SK-N-SH (cell line): ENCODE data around the gene SEMA4D. TPM values are rescaled to one million over a fixed set of nuclear protein-coding genes. Genes with fewer than 3 reads are reported as not detected.

Source experiments
- CTCF ChIA-PET: fragments of 300-600, 350-600 bp; formaldehyde crosslinking; extraction: SDS; loops from one replicate; lab custom pipeline; 2021; lab: Yijun Ruan, JAX
- POLR2A ChIA-PET: fragments of 350-600 bp; sonication (Branson Sonifier 250); formaldehyde crosslinking; extraction: SDS; loops from one replicate; lab custom pipeline; 2020; ENCODE audit warnings: antibody characterized with exemption, inconsistent platforms; lab: Yijun Ruan, JAX
- DNase-seq: peaks from one replicate; pipeline ENCODE4 v3.0.0; 2012
- H2AFZ ChIP-seq: fragments of 200-600 bp; sonication (generic); 2 replicates; pipeline ENCODE4 v1.8.1; 2016; ENCODE audit warnings: antibody characterized with exemption, mild to moderate bottlenecking, low read depth
- H3F3A ChIP-seq: fragments of 200-600 bp; sonication (generic); replicated peaks from 2 replicates; pipeline ENCODE3; 2016; ENCODE audit warnings: antibody characterized with exemption, mild to moderate bottlenecking; ENCODE audit not compliant: insufficient read depth
- H3K27ac ChIP-seq, 2 experiments: fragments of 200-500 bp in 1 of 2; fragments of 200-600 bp in 1 of 2; sonication (Bioruptor generic) in 1 of 2; sonication (generic), shearing (Covaris generic) in 1 of 2; 2 replicates each; pipeline versions ENCODE4 v1.5.1 to v1.6.1; 2014 to 2016; ENCODE audit warnings: low read depth in 2 of 2, inconsistent platforms in 1 of 2, low read length in 1 of 2, mild to moderate bottlenecking in 1 of 2, mixed read lengths in 1 of 2
- H3K27me3 ChIP-seq: fragments of 200-600 bp; sonication (generic), shearing (Covaris generic); 2 replicates; pipeline ENCODE4 v1.6.1; 2016; ENCODE audit warnings: mixed run types; ENCODE audit not compliant: insufficient read depth
- H3K36me3 ChIP-seq, 2 experiments: fragments of 200-500 bp in 1 of 2; fragments of 200-600 bp in 1 of 2; sonication (Bioruptor generic) in 1 of 2; sonication (generic) in 1 of 2; replicated peaks in 1 of 2; 2 replicates each; pipeline versions ENCODE3 to v1.5.1; 2014 to 2016; ENCODE audit warnings: low read length in 1 of 2, mild to moderate bottlenecking in 1 of 2; ENCODE audit not compliant: insufficient read depth in 2 of 2, control insufficient read depth in 1 of 2
- H3K4me1 ChIP-seq, 2 experiments: fragments of 200-500 bp in 1 of 2; fragments of 200-600 bp in 1 of 2; sonication (Bioruptor generic) in 1 of 2; sonication (generic), shearing (Covaris generic) in 1 of 2; 2 replicates each; pipeline versions ENCODE4 v1.5.1 to v1.6.1; 2014 to 2016; ENCODE audit warnings: low read depth in 1 of 2, low read length in 1 of 2, mixed run types in 1 of 2; ENCODE audit not compliant: insufficient read depth in 2 of 2, control insufficient read depth in 1 of 2
- H3K4me2 ChIP-seq: fragments of 200-600 bp; sonication (generic), shearing (Covaris generic); 2 replicates; pipeline ENCODE4 v1.6.1; 2017; ENCODE audit warnings: mixed run types
- H3K4me3 ChIP-seq, 2 experiments: fragments of 200-500 bp in 1 of 2; fragments of 200-600 bp in 1 of 2; sonication (Bioruptor generic) in 1 of 2; sonication (generic), shearing (Covaris generic) in 1 of 2; 2 replicates each; pipeline versions ENCODE4 v1.5.1 to v1.8.1; 2014 to 2016; ENCODE audit warnings: low read depth in 2 of 2, inconsistent platforms in 1 of 2, low read length in 1 of 2, mild to moderate bottlenecking in 1 of 2, mixed read lengths in 1 of 2, moderate library complexity in 1 of 2
- H3K79me2 ChIP-seq: fragments of 200-600 bp; sonication (generic); 2 replicates; pipeline ENCODE4 v1.8.1; 2017; ENCODE audit warnings: mild to moderate bottlenecking; ENCODE audit not compliant: insufficient read depth
- H3K9ac ChIP-seq: fragments of 200-600 bp; sonication (generic); 2 replicates; pipeline ENCODE4 v1.6.1; 2017; ENCODE audit warnings: mixed run types
- H3K9me2 ChIP-seq: fragments of 200-600 bp; sonication (generic); 2 replicates; pipeline ENCODE4 v1.6.1; 2017; ENCODE audit warnings: mixed run types
- H3K9me3 ChIP-seq: fragments of 200-600 bp; sonication (generic); 2 replicates; pipeline ENCODE4 v1.6.1; 2017; ENCODE audit warnings: mixed run types, mild to moderate bottlenecking, moderate library complexity
- H4K20me1 ChIP-seq: fragments of 200-600 bp; sonication (generic); 2 replicates; pipeline ENCODE4 v1.6.1; 2017; ENCODE audit warnings: mild to moderate bottlenecking, mixed run types; ENCODE audit not compliant: insufficient read depth
- CHD2 ChIP-seq: fragments of 150-350 bp; IDR thresholded peaks from 2 replicates; pipeline ENCODE4 v1.6.1; 2018; ENCODE audit warnings: low read length; ENCODE audit not compliant: partially characterized antibody
- EP300 ChIP-seq, 2 experiments: IDR thresholded peaks; 2 replicates each; pipeline versions ENCODE4 v1.4.0 to v1.6.1; 2012; ENCODE audit warnings: borderline replicate concordance in 1 of 2, low read depth in 1 of 2, low read length in 1 of 2
- EZH2phosphoT487 ChIP-seq: fragments of 200-600 bp; sonication (generic); IDR thresholded peaks from 2 replicates; pipeline ENCODE4 v1.6.1; 2017; ENCODE audit warnings: low read depth, mixed run types, mild to moderate bottlenecking, antibody characterized with exemption, moderate library complexity, borderline replicate concordance
- FOSL2 ChIP-seq: IDR thresholded peaks from 2 replicates; pipeline ENCODE4 v1.4.0; 2012; ENCODE audit warnings: low read depth, mild to moderate bottlenecking, moderate library complexity, borderline replicate concordance
- FOXJ3 ChIP-seq: sonication (generic); formaldehyde crosslinking; IDR thresholded peaks from 2 replicates; pipeline ENCODE4 v1.5.1; 2020; ENCODE audit warnings: mild to moderate bottlenecking, missing genetic modification reagents
- JUND ChIP-seq: IDR thresholded peaks from 2 replicates; pipeline ENCODE4 v1.4.0; 2012
- MEF2A ChIP-seq: IDR thresholded peaks from 2 replicates; pipeline ENCODE4 v1.4.0; 2012; ENCODE audit warnings: low read depth, borderline replicate concordance
- POLR2AphosphoS5 ChIP-seq: IDR thresholded peaks from 2 replicates; pipeline ENCODE4 v1.6.1; 2012; ENCODE audit warnings: low read depth, low read length
- RAD21 ChIP-seq: IDR thresholded peaks from 2 replicates; pipeline ENCODE4 v1.6.1; 2012; ENCODE audit warnings: mild to moderate bottlenecking, low read length
- RCOR1 ChIP-seq: fragments of 150-350 bp; IDR thresholded peaks from 2 replicates; pipeline ENCODE4 v1.6.1; 2017; ENCODE audit warnings: antibody characterized with exemption, low read length
- RFX5 ChIP-seq: IDR thresholded peaks from 2 replicates; pipeline ENCODE4 v1.6.1; 2012; ENCODE audit warnings: mild to moderate bottlenecking, improper control_type of control experiment, low read length
- RXRA ChIP-seq: IDR thresholded peaks from 2 replicates; pipeline ENCODE4 v1.4.0; 2012; ENCODE audit warnings: low read depth, mild to moderate bottlenecking, borderline replicate concordance
- SMC3 ChIP-seq: IDR thresholded peaks from 2 replicates; pipeline ENCODE4 v1.6.1; 2012; ENCODE audit warnings: low read depth, low read length, improper control_type of control experiment
- YY1 ChIP-seq: IDR thresholded peaks from 2 replicates; pipeline ENCODE4 v1.4.0; 2012; ENCODE audit warnings: low read depth, mild to moderate bottlenecking
- WGBS: methylation state at CpG from one replicate; pipeline ENCODE4 v1.1.6; 2017; ENCODE audit warnings: low lambda C conversion rate; 5-methylcytosine and 5-hydroxymethylcytosine counted together
- polyA plus RNA-seq, 3 experiments: library from polyadenylated mRNA; depleted of rRNA; stranded (reverse); fragments of >200 nt; gene quantifications; 2 replicates each; pipeline ENCODE4 v1.2.3, GENCODE V29; 2012
- TF ChIP-seq, protein P1 (sequence below): fragments of 200-600 bp; sonication (generic); IDR thresholded peaks from 2 replicates; pipeline ENCODE4 v1.6.1; 2017; ENCODE audit warnings: antibody characterized with exemption, mild to moderate bottlenecking, moderate library complexity
- TF ChIP-seq, protein P2 (sequence below): IDR thresholded peaks from 2 replicates; pipeline ENCODE4 v1.6.1; 2012; ENCODE audit warnings: mild to moderate bottlenecking, low read depth, low read length, moderate library complexity
- TF ChIP-seq, protein P3 (sequence below): IDR thresholded peaks from 2 replicates; pipeline ENCODE4 v1.4.0; 2012; ENCODE audit warnings: low read depth, borderline replicate concordance

The SEMA4D gene
- polyA plus RNA-seq, 1 of the 3 experiments (the other 2 are of a cell fraction): 4.8 TPM

DNA sequence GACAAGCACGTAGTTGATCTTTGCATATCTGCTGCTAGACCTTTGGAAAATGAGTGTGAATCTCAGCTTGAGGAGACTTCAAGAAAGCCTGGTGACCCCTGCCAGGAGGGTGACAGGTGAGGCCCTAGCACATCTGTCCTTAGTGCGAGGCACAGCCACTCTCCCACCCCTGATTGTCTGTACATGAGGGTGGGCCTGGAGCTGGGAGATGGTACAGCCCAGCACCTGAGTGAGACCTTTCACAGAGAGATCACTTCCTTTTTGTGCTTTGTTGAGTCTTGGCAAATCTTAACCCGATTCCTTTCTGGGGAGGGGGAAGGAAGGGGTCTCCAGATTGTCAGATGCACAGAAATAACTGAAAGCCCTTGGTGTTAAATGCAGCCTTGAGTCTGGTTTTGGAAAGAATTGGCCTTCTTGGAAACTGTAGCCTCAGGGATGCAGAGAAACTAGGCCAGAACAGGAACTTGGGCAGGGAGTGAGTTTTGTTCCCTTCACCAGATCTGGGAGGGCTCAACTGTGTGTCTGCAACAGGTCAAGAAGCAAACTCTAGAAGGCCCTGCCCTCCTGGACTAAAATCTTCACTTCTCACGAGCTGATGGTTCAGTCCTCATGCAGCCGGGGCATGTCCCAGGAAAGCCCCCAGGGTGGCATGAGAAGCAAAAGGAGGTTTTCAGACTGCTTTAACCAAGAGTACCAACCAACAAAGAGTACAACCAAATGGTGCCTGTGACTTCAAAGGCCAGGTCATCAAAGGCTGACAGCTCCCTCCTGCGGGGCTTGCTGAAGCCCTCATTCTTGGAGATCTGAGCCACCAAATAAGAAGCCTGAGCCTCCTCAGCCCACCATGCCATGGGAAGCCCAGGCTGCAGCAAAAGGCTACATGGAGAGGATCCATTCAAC lies 20.8 kb upstream of the SEMA4D start:
- H4K20me1 ChIP-seq: no peaks in the 10 kb centered on the region
- POLR2A ChIA-PET: no interaction called here
- peaks cover 0 to 2% of the 10 kb centered on the region in 2 experiments; a peak in 1 of 4 replicates for H3K4me1 ChIP-seq
- no peak overlapping the region for H2AFZ ChIP-seq
- no peak overlapping the region for H3K4me3 ChIP-seq
- H3K9me2 ChIP-seq: no peaks in the 10 kb centered on the region
- H3K79me2 ChIP-seq: no peaks in the 10 kb centered on the region
- 84% methylated on average over 5 of the region's 6 CpGs for WGBS
- no peaks in the 10 kb centered on the region for H3K27me3 ChIP-seq
- no peak overlapping the region for H3K4me2 ChIP-seq
- no peaks in the 10 kb centered on the region for H3F3A ChIP-seq
- no peaks in the 10 kb centered on the region for H3K36me3 ChIP-seq
- no peak overlapping the region for H3K9ac ChIP-seq
- no peak for DNase-seq
- no peak overlapping the region for H3K27ac ChIP-seq
- TF ChIP-seq, protein P1, sequence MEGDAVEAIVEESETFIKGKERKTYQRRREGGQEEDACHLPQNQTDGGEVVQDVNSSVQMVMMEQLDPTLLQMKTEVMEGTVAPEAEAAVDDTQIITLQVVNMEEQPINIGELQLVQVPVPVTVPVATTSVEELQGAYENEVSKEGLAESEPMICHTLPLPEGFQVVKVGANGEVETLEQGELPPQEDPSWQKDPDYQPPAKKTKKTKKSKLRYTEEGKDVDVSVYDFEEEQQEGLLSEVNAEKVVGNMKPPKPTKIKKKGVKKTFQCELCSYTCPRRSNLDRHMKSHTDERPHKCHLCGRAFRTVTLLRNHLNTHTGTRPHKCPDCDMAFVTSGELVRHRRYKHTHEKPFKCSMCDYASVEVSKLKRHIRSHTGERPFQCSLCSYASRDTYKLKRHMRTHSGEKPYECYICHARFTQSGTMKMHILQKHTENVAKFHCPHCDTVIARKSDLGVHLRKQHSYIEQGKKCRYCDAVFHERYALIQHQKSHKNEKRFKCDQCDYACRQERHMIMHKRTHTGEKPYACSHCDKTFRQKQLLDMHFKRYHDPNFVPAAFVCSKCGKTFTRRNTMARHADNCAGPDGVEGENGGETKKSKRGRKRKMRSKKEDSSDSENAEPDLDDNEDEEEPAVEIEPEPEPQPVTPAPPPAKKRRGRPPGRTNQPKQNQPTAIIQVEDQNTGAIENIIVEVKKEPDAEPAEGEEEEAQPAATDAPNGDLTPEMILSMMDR: no peak
- TF ChIP-seq SMC3 (no peak), MEF2A (no peak), JUND (no peak), CHD2 (no peak), YY1 (no peak), EZH2phosphoT487 (no peak), RFX5 (no peak), EP300 (IDR thresholded peaks at IDR 0.05; ENCODE audit: borderline replicate concordance in 1 of 2, low read depth in 1 of 2, low read length in 1 of 2) (no peak), RAD21 (no peak), FOXJ3 (CRISPR knock-in tag) (no peak), FOSL2 (no peak)
- CTCF ChIA-PET: interaction anchor here (1.3 kb wide), 1 partner anchor 31 kb away, joined by 3 read pairs; no protein-coding TSS in a partner anchor
- no peaks in the 10 kb centered on the region for H3K9me3 ChIP-seq

DNA sequence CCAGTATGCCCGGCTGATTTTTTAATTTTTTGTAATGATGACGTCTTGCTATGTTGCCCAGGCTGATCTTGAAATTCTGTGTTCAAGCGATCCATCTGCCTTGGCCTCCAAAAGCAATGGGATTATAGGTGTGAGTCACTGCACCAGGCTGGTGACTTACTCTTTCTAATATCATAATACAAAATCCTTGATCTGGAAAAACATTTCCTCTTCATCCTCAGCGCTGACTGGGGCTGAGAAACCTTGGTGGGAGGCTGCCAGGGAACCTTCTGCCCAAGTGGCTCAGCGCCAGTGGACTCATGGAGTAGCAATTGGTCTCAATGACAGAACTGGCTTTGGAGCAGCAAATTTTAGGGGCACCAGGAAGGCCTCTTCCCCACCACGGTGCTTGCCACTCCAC lies 17.5 kb upstream of the SEMA4D start:
- H3K36me3 ChIP-seq: no peaks in the 10 kb centered on the region
- H3F3A ChIP-seq: no peaks in the 10 kb centered on the region
- H3K4me1 ChIP-seq: peaks cover 0 to 5% of the 10 kb centered on the region in 2 experiments; a peak in 1 of 4 replicates
- H3K79me2 ChIP-seq: no peaks in the 10 kb centered on the region
- no peak overlapping the region for H2AFZ ChIP-seq
- 69% methylated on average over 6 of the region's 6 CpGs for WGBS
- H3K4me2 ChIP-seq: no peak overlapping the region
- H3K9me2 ChIP-seq: no peaks in the 10 kb centered on the region
- H3K27me3 ChIP-seq: no peaks in the 10 kb centered on the region; the same call in 1 of the 2 replicates
- H4K20me1 ChIP-seq: no peaks in the 10 kb centered on the region
- TF ChIP-seq POLR2AphosphoS5 (no peak), RXRA (no peak), MEF2A (no peak), EZH2phosphoT487 (no peak), CHD2 (no peak), RCOR1 (no peak), YY1 (no peak)
- TF ChIP-seq, protein P1: no peak
- TF ChIP-seq, protein P2, sequence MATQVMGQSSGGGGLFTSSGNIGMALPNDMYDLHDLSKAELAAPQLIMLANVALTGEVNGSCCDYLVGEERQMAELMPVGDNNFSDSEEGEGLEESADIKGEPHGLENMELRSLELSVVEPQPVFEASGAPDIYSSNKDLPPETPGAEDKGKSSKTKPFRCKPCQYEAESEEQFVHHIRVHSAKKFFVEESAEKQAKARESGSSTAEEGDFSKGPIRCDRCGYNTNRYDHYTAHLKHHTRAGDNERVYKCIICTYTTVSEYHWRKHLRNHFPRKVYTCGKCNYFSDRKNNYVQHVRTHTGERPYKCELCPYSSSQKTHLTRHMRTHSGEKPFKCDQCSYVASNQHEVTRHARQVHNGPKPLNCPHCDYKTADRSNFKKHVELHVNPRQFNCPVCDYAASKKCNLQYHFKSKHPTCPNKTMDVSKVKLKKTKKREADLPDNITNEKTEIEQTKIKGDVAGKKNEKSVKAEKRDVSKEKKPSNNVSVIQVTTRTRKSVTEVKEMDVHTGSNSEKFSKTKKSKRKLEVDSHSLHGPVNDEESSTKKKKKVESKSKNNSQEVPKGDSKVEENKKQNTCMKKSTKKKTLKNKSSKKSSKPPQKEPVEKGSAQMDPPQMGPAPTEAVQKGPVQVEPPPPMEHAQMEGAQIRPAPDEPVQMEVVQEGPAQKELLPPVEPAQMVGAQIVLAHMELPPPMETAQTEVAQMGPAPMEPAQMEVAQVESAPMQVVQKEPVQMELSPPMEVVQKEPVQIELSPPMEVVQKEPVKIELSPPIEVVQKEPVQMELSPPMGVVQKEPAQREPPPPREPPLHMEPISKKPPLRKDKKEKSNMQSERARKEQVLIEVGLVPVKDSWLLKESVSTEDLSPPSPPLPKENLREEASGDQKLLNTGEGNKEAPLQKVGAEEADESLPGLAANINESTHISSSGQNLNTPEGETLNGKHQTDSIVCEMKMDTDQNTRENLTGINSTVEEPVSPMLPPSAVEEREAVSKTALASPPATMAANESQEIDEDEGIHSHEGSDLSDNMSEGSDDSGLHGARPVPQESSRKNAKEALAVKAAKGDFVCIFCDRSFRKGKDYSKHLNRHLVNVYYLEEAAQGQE: no peak
- TF ChIP-seq, protein P3, sequence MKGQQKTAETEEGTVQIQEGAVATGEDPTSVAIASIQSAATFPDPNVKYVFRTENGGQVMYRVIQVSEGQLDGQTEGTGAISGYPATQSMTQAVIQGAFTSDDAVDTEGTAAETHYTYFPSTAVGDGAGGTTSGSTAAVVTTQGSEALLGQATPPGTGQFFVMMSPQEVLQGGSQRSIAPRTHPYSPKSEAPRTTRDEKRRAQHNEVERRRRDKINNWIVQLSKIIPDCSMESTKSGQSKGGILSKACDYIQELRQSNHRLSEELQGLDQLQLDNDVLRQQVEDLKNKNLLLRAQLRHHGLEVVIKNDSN: no peak
- H3K27ac ChIP-seq: no peak overlapping the region
- no peak overlapping the region for H3K9ac ChIP-seq
- no peak overlapping the region for H3K4me3 ChIP-seq
- ChIA-PET POLR2A (no interaction called here), CTCF (no interaction called here)
- DNase-seq: no peak
- H3K9me3 ChIP-seq: no peaks in the 10 kb centered on the region
